Endothelial cell of umbilical vein (primary cell): ENCODE results near the gene CACNA1B. TPM values are rescaled to one million over a fixed set of nuclear protein-coding genes. Genes with fewer than 3 reads are reported as not detected.

Experiments used
- BruUV-seq: library from RNA; stranded (reverse); fragments of 400-500 nt; replicated peaks from 2 replicates; lab custom pipeline; 2021; lab: Mats Ljungman, UMichigan
- CTCF ChIA-PET: fragments of 300-600, 350-600 bp; sonication (Branson Sonifier 250); formaldehyde crosslinking; loops from one replicate; lab custom pipeline; 2021; ENCODE audit warnings: antibody characterized with exemption, inconsistent platforms; lab: Charles Lee
- POLR2A ChIA-PET: fragments of 300-600, 350-600 bp; sonication (Branson Sonifier 250); formaldehyde crosslinking; loops from one replicate; lab custom pipeline; 2021; ENCODE audit warnings: antibody characterized with exemption, inconsistent platforms; lab: Charles Lee
- DNase-seq: peaks from one replicate; pipeline ENCODE4 v3.0.0-alpha.2; 2011; ENCODE audit warnings: low read depth, low spot score
- FAIRE-seq: peaks from 2 replicates; lab custom pipeline; 2011; peaks lifted over from hg19 to GRCh38; lab: Jason Lieb, UNC
- H2AFZ ChIP-seq: 2 replicates; pipeline ENCODE4 v1.6.0; 2012; ENCODE audit warnings: low read depth, low read length, control low read depth, inconsistent platforms
- H3K27ac ChIP-seq: 2 replicates; pipeline ENCODE4 v1.5.1; 2011; ENCODE audit warnings: low read depth, mild to moderate bottlenecking, control low read depth, low read length, moderate library complexity; ENCODE audit not compliant: insufficient read depth
- H3K27me3 ChIP-seq, 2 experiments: 2 replicates each; pipeline versions ENCODE4 v1.6.0 to v1.6.1; 2011; ENCODE audit warnings: low read length in 2 of 2, mixed read lengths in 1 of 2; ENCODE audit not compliant: control insufficient read depth in 2 of 2, insufficient read depth in 2 of 2
- H3K36me3 ChIP-seq, 2 experiments: 2 replicates in 1 of 2; 3 replicates in 1 of 2; pipeline ENCODE4 v1.5.1; 2011; ENCODE audit warnings: low read length in 2 of 2, mild to moderate bottlenecking in 1 of 2, moderate library complexity in 1 of 2; ENCODE audit not compliant: control insufficient read depth in 2 of 2, insufficient read depth in 2 of 2; ENCODE audit errors: extremely low read depth in 1 of 2
- H3K4me1 ChIP-seq: 3 replicates; pipeline ENCODE4 v1.5.1; 2011; ENCODE audit warnings: mild to moderate bottlenecking, low read length; ENCODE audit not compliant: control insufficient read depth, insufficient read depth; ENCODE audit errors: extremely low read depth
- H3K4me2 ChIP-seq: 2 replicates; pipeline ENCODE4 v1.6.1; 2011; ENCODE audit warnings: low read length, control low read depth, mixed read lengths; ENCODE audit not compliant: insufficient read depth
- H3K4me3 ChIP-seq, 3 experiments: fragments of 200-600 bp in 1 of 3; sonication (generic), shearing (Covaris generic) in 1 of 3; replicated peaks in 1 of 3; 2 replicates each; pipeline ENCODE4 v1.5.1; 2011 to 2016; ENCODE audit warnings: control low read depth in 3 of 3, low read length in 3 of 3, mild to moderate bottlenecking in 2 of 3, inconsistent platforms in 1 of 3, low read depth in 1 of 3, moderate library complexity in 1 of 3; ENCODE audit not compliant: insufficient read depth in 1 of 3
- H3K79me2 ChIP-seq: 2 replicates; pipeline ENCODE4 v1.6.0; 2012; ENCODE audit warnings: low read length, inconsistent platforms; ENCODE audit not compliant: control insufficient read depth, insufficient read depth
- H3K9ac ChIP-seq: replicated peaks from 2 replicates; pipeline ENCODE3; 2011; ENCODE audit warnings: low read length, control low read depth; ENCODE audit not compliant: insufficient read depth; ENCODE audit errors: extremely low read depth
- H3K9me1 ChIP-seq: replicated peaks from 3 replicates; pipeline ENCODE4 v1.6.0; 2011; ENCODE audit warnings: mild to moderate bottlenecking, low read length; ENCODE audit not compliant: control insufficient read depth, insufficient read depth; ENCODE audit errors: extremely low read depth
- H3K9me3 ChIP-seq: replicated peaks from 2 replicates; pipeline ENCODE4 v1.5.1; 2012; ENCODE audit warnings: low read length, inconsistent platforms; ENCODE audit not compliant: control insufficient read depth, insufficient read depth
- H4K20me1 ChIP-seq: replicated peaks from 2 replicates; pipeline ENCODE3; 2011; ENCODE audit warnings: mild to moderate bottlenecking, low read length; ENCODE audit not compliant: control insufficient read depth, insufficient read depth; ENCODE audit errors: extremely low read depth
- EZH2 ChIP-seq: IDR thresholded peaks from 2 replicates; pipeline ENCODE4 v1.6.1; 2012; ENCODE audit warnings: borderline replicate concordance, low read depth, mild to moderate bottlenecking, moderate library complexity, low read length, inconsistent platforms; ENCODE audit not compliant: severe bottlenecking
- GATA2 ChIP-seq: IDR thresholded peaks from 2 replicates; pipeline ENCODE4 v1.7.0; 2011; ENCODE audit warnings: low read depth, mild to moderate bottlenecking, moderate library complexity, mixed read lengths, low read length; ENCODE audit not compliant: insufficient read length, insufficient read depth
- POLR2AphosphoS5 ChIP-seq: IDR thresholded peaks from 2 replicates; pipeline ENCODE4 v1.6.1; 2012; ENCODE audit warnings: low read depth, mild to moderate bottlenecking, control low read depth, low read length, moderate library complexity; ENCODE audit not compliant: insufficient read depth
- dilution Hi-C: fragments of 300-500 bp; cut with MboI; formaldehyde crosslinking; loops from one replicate; pipeline ENCODE4 v1.15.0; 2019; ENCODE audit warnings: low sequenced_read_pairs; ENCODE audit not compliant: extremely low pct_ligation_motif_present
- intact Hi-C: fragments of 100-400 bp; cut with micrococcal nuclease; formaldehyde crosslinking; loops from one replicate; pipeline ENCODE4 v1.10.0; 2022
- polyA plus RNA-seq, 4 experiments: library from polyadenylated mRNA; depleted of rRNA in 3 of 4; stranded (reverse) in 3 of 4; unstranded in 1 of 4; fragments of >200 nt; gene quantifications; 2 replicates each; pipeline versions ENCODE4 v1.2.1 to v1.2.3, GENCODE V29; 2011 to 2012; ENCODE audit warnings: missing spikeins in 1 of 4
- total RNA-seq: library from RNA; stranded (reverse); gene quantifications from 2 replicates; pipeline ENCODE4 v1.2.3, GENCODE V29; 2021
- TF ChIP-seq, protein P1 (sequence below): IDR thresholded peaks from 2 replicates; pipeline ENCODE4 v1.6.1; 2011; ENCODE audit not compliant: insufficient read depth, insufficient read length

Gene CACNA1B
- total and polyA plus RNA-seq, 2 donors (not counting 3 experiments of a cell fraction or from before 2014, with no cell fraction given): 0.11 to 0.41 TPM

DNA sequence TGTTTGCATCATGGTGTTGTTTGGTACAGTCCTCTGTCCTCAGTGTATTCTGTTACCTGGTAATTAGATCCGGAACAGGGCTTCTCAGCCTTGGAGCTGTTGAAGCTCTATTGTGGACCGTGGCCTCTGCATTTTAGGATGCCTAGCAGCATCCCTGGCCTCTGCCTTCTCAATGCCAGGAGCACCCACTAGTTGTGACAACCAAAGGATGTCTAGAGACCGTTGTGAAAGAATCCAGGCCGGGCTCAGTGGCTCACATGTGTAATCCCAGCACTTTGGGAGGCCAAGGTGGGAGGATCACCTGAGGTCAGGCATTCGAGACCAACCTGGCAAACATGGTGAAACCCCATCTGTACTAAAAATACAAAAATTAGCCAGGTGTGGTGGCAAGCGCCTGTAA, 159.6 kb downstream of the CACNA1B start:
- no peak overlapping the region for H3K27ac ChIP-seq
- CTCF ChIA-PET: no interaction called here
- POLR2A ChIA-PET: no interaction called here
- no peaks in the 10 kb centered on the region for H3K4me1 ChIP-seq
- H3K9ac ChIP-seq: no peak overlapping the region
- no TSS peak for BruUV-seq
- no peaks in the 10 kb centered on the region for H3K79me2 ChIP-seq
- DNase-seq (no peak), FAIRE-seq (no peak)
- H3K4me3 ChIP-seq: no peak overlapping the region
- no peaks in the 10 kb centered on the region for H3K9me3 ChIP-seq
- dilution Hi-C loops: no loop called here
- H2AFZ ChIP-seq: no peak overlapping the region
- H3K4me2 ChIP-seq: no peak overlapping the region
- TF ChIP-seq EZH2: no peak
- TF ChIP-seq POLR2AphosphoS5: no peak
- TF ChIP-seq, protein P1, sequence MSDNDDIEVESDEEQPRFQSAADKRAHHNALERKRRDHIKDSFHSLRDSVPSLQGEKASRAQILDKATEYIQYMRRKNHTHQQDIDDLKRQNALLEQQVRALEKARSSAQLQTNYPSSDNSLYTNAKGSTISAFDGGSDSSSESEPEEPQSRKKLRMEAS: no peak
- H4K20me1 ChIP-seq: no peaks in the 10 kb centered on the region
- no peaks in the 10 kb centered on the region for H3K9me1 ChIP-seq
- no peaks in the 10 kb centered on the region for H3K27me3 ChIP-seq
- no peaks in the 10 kb centered on the region for H3K36me3 ChIP-seq
- intact Hi-C loops: no loop called here

DNA sequence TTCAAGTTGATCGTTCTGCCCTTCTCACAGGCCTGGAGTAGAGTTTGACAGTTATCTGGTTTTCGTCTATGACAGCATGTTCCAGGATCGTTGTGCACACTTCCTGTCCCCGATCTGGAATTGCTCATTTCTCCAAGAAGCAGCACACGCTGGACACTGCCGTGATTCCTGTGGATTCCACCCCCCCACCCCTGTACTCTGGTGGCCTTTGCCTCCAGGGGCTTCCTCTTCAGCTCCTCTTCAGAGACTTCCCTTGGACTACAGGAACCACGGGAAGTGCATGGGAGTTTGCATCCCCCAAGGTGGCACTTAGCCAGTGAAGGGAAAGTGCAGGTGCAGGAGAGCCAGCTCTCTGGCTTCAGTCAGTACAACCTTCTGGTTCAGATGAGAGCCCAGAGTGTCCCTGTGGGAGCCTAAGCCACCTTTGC, 160.7 kb downstream of the CACNA1B start:
- Histone ChIP-seq H3K27me3 (no peaks in the 10 kb centered on the region), H3K27ac (no peak overlapping the region), H2AFZ (no peak overlapping the region), H3K4me2 (no peak overlapping the region), H4K20me1 (no peaks in the 10 kb centered on the region), H3K36me3 (no peaks in the 10 kb centered on the region), H3K79me2 (no peaks in the 10 kb centered on the region), H3K9me1 (no peaks in the 10 kb centered on the region), H3K9ac (no peak overlapping the region), H3K4me3 (no peak overlapping the region), H3K4me1 (no peaks in the 10 kb centered on the region), H3K9me3 (no peaks in the 10 kb centered on the region)
- no peak for TF ChIP-seq GATA2
- dilution Hi-C loops (no loop called here), intact Hi-C loops (no loop called here)
- DNase-seq: no peak
- ChIA-PET CTCF (no interaction called here), POLR2A (no interaction called here)
- FAIRE-seq: no peak
- no TSS peak for BruUV-seq
